HepG2 (cell line): ENCODE data around the gene FAM163A. TPM values are rescaled to one million over a fixed set of nuclear protein-coding genes. Genes with fewer than 3 reads are reported as not detected.

Experiments used
- ATRX ChIP-seq: sonication (generic); formaldehyde crosslinking; IDR thresholded peaks from 2 replicates; pipeline ENCODE4 v1.4.0; 2020; ENCODE audit warnings: missing genetic modification reagents, borderline replicate concordance
- CC2D1A ChIP-seq: sonication (generic); formaldehyde crosslinking; IDR thresholded peaks from 2 replicates; pipeline ENCODE4 v1.8.1; 2023; ENCODE audit warnings: mild to moderate bottlenecking, missing genetic modification reagents
- DNMT3B ChIP-seq: conservative IDR thresholded peaks from 2 replicates; pipeline ENCODE4 v1.6.1; 2016; ENCODE audit warnings: missing biosample characterization, control low read depth
- THAP9 ChIP-seq: sonication (generic); formaldehyde crosslinking; IDR thresholded peaks from 2 replicates; pipeline ENCODE4; 2020; ENCODE audit warnings: missing genetic modification reagents, mild to moderate bottlenecking, borderline replicate concordance
- ZNF205 ChIP-seq: IDR thresholded peaks from 2 replicates; pipeline ENCODE4 v1.6.1; 2018; ENCODE audit warnings: missing biosample characterization, missing genetic modification reagents
- ZNF672 ChIP-seq: sonication (generic); formaldehyde crosslinking; IDR thresholded peaks from 2 replicates; pipeline ENCODE4 v1.8.1; 2022; ENCODE audit warnings: missing genetic modification reagents
- ZNF746 ChIP-seq: sonication (generic); formaldehyde crosslinking; IDR thresholded peaks from 2 replicates; pipeline ENCODE4 v1.8.0; 2022; ENCODE audit warnings: mild to moderate bottlenecking, missing genetic modification reagents
- ZSCAN12 ChIP-seq: sonication (generic); formaldehyde crosslinking; IDR thresholded peaks from 2 replicates; pipeline ENCODE4 v1.9.0; 2021; ENCODE audit warnings: mild to moderate bottlenecking, missing genetic modification reagents
- polyA plus RNA-seq, 8 experiments: library from polyadenylated mRNA; depleted of rRNA in 3 of 8; stranded (reverse) in 7 of 8; unstranded in 1 of 8; fragments of >200 nt; fragmentation: Illumina TruSeq in 4 of 8; extraction: Trizol in 4 of 8; gene quantifications; 2 replicates each; pipeline versions ENCODE4 v1.2.1 to v1.2.3, GENCODE V29; 2011 to 2016; ENCODE audit warnings: low read depth in 4 of 8, missing spikeins in 1 of 8, mixed read lengths in 1 of 8; ENCODE audit not compliant: insufficient read depth in 1 of 8
- total RNA-seq, 5 experiments: library from RNA; depleted of rRNA; stranded (reverse); fragments of >200 nt; fragmentation: Illumina TruSeq; extraction: Trizol; gene quantifications; 2 replicates each; pipeline ENCODE4 v1.2.3, GENCODE V29; 2016; ENCODE audit warnings: low read depth in 1 of 5
- TF ChIP-seq, protein P1 (sequence below): sonication (generic); formaldehyde crosslinking; IDR thresholded peaks from 2 replicates; pipeline ENCODE4 v1.4.0; 2020; ENCODE audit warnings: missing genetic modification reagents, borderline replicate concordance
- TF ChIP-seq, protein P2 (sequence below): IDR thresholded peaks from 2 replicates; pipeline ENCODE4 v1.6.1; 2016; ENCODE audit warnings: low read depth

The FAM163A gene
- total and polyA plus RNA-seq, 2 of the 13 experiments (the other 11 are each of a cell fraction or from before 2014, with no cell fraction given), result not detected

DNA sequence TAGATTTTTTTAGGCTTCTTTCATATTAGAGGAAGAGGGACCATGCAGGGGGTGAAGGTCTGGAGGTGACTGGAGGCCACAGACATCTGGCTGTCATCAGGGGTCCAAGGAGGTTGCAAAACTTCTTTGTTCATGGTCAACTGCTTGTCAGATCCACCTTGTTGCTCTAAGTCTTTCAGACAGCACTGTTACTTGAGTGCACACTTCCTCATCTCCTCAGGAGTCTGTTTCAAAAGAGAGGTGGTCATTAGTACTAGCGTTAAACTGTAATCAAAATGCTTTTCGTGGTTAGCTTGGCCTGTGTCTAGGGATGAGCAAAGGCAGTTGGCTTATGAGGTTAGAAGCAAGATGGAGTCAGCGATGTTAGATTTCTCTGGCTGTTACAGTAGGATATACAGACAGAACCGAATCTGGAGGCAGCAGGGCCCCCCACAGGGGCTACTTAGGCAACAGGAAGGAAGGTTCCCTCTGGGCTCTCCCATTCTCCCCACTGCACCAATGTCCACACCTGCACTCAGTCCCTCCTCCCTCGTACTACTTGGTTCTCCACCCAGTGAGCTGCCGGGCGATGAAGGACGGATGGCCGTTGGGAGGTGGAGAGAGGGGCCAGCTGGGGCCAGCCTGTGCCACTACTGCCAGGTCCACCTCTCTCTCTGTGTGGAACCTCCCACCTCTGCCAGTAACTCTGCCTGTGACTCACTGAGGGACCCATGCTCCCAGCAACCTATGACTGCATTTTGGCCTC, 77.3 kb downstream of the FAM163A start (continued):
- TF ChIP-seq THAP9 (no peak), ZNF672 (no peak), DNMT3B (no peak), ZNF205 (CRISPR knock-in tag) (no peak), CC2D1A (no peak), ZNF746 (CRISPR knock-in tag) (no peak), ZSCAN12 (no peak), ATRX (CRISPR knock-in tag) (no peak)
- TF ChIP-seq, protein P1, sequence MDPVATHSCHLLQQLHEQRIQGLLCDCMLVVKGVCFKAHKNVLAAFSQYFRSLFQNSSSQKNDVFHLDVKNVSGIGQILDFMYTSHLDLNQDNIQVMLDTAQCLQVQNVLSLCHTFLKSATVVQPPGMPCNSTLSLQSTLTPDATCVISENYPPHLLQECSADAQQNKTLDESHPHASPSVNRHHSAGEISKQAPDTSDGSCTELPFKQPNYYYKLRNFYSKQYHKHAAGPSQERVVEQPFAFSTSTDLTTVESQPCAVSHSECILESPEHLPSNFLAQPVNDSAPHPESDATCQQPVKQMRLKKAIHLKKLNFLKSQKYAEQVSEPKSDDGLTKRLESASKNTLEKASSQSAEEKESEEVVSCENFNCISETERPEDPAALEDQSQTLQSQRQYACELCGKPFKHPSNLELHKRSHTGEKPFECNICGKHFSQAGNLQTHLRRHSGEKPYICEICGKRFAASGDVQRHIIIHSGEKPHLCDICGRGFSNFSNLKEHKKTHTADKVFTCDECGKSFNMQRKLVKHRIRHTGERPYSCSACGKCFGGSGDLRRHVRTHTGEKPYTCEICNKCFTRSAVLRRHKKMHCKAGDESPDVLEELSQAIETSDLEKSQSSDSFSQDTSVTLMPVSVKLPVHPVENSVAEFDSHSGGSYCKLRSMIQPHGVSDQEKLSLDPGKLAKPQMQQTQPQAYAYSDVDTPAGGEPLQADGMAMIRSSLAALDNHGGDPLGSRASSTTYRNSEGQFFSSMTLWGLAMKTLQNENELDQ (CRISPR knock-in tag), result no peak
- TF ChIP-seq, protein P2, sequence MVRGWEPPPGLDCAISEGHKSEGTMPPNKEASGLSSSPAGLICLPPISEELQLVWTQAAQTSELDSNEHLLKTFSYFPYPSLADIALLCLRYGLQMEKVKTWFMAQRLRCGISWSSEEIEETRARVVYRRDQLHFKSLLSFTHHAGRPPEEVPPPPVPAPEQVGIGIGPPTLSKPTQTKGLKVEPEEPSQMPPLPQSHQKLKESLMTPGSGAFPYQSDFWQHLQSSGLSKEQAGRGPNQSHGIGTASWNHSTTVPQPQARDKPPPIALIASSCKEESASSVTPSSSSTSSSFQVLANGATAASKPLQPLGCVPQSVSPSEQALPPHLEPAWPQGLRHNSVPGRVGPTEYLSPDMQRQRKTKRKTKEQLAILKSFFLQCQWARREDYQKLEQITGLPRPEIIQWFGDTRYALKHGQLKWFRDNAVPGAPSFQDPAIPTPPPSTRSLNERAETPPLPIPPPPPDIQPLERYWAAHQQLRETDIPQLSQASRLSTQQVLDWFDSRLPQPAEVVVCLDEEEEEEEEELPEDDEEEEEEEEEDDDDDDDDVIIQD (CRISPR knock-in tag), result no peak
